Activated CD4-positive, alpha-beta T cell treated with anti-CD3 and anti-CD28 coated beads for 1 hour (primary cell): ENCODE measurements around the gene AOPEP.

Experiments
- DNase-seq: peaks from one replicate; pipeline ENCODE4 v3.0.0-alpha.2; 2020

Gene AOPEP

GRCh38 chr9:94904806-94905205 is 178.3 kb downstream of the AOPEP start:
- no peak for DNase-seq

- DNase-seq: no peak
These were observed 179.1 kb downstream of the AOPEP start for GRCh38 chr9:94905606-94906005.

- no peak for DNase-seq
These were observed 179.7 kb downstream of the AOPEP start for GRCh38 chr9:94906181-94906580.

- no peak for DNase-seq
These were observed 180.2 kb downstream of the AOPEP start for GRCh38 chr9:94906713-94907112.

- DNase-seq: no peak
These were observed 180.9 kb downstream of the AOPEP start for GRCh38 chr9:94907264-94907936.

GRCh38 chr9:94908011-94908563 is 181.6 kb downstream of the AOPEP start:
- no peak for DNase-seq

- no peak for DNase-seq
These were observed 182.2 kb downstream of the AOPEP start for GRCh38 chr9:94908583-94909249.

GRCh38 chr9:94909250-94909894 is 182.9 kb downstream of the AOPEP start:
- no peak for DNase-seq

GRCh38 chr9:94909965-94910730 is 183.6 kb downstream of the AOPEP start:
- no peak for DNase-seq

GRCh38 chr9:94911211-94911610 is 184.7 kb downstream of the AOPEP start:
- DNase-seq: no peak

GRCh38 chr9:94911986-94912635 is 185.6 kb downstream of the AOPEP start:
- no peak for DNase-seq

GRCh38 chr9:94912700-94913249 is 186.3 kb downstream of the AOPEP start:
- no peak for DNase-seq

- no peak for DNase-seq
These were observed 187.1 kb downstream of the AOPEP start for GRCh38 chr9:94913550-94913949.

- DNase-seq: no peak
These were observed 189.3 kb downstream of the AOPEP start for GRCh38 chr9:94915476-94916450.

- no peak for DNase-seq
These were observed 190.5 kb downstream of the AOPEP start for GRCh38 chr9:94916956-94917355.

GRCh38 chr9:94918038-94918753 is 191.7 kb downstream of the AOPEP start:
- no peak for DNase-seq

- DNase-seq: no peak
These were observed 193.0 kb downstream of the AOPEP start for GRCh38 chr9:94919376-94920098.

- DNase-seq: no peak
These were observed 194.1 kb downstream of the AOPEP start for GRCh38 chr9:94920420-94921091.

- DNase-seq: no peak
These were observed 194.6 kb downstream of the AOPEP start for GRCh38 chr9:94921092-94921471.
